ENCODE data around the gene RAD51.

The RAD51 gene

DNA sequence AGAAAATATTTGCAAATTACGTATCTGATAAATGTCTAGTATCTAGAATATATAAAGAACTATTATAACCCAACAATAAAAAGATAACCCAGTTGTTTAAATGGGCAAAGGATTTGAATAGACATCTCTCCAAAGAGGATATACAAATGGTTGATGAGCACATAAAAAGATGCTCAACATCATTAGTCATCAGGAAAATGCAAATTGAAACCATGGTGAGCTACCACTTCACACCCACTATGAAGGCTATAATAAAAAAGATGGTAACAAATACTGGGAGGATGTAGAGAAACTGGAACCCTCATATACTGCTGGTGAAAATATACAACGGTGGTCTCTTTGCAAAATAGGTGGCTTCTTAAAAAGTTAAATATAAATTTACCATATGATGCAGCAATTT, 28.0 kb downstream of the RAD51 start:
- no peak for DNase-seq

DNA sequence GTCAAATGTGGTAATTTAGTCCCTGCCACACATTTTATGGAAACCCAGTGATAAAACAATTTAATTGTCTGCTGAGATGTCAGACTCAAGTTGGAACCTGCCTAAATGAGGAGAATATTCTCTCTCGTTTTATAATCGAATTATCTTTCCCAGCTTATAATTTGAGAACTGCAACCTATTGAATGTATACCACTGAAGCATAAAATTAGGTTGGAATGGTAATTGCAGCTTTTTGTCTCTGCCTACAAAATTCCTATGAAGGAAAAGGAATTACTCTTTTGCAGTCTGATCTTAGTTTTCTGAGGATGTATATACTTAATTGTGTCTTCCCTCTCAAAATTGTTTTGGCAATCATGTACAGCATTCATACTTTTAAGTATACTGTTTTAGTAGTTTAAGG, 28.9 kb downstream of the RAD51 start:
- DNase-seq: no peak

DNA sequence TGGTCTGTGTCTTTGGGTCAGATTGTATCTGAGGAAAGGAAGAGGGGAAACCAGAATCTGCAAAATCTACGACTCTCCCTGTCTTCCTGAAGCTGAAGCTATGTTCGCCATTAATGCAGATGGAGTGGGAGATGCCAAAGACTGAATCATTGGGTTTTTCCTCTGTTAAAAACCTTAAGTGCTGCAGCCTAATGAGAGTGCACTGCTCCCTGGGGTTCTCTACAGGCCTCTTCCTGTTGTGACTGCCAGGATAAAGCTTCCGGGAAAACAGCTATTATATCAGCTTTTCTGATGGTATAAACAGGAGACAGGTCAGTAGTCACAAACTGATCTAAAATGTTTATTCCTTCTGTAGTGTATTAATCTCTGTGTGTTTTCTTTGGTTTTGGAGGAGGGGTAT, 36.1 kb downstream of the RAD51 start:
- no peak for DNase-seq

DNA sequence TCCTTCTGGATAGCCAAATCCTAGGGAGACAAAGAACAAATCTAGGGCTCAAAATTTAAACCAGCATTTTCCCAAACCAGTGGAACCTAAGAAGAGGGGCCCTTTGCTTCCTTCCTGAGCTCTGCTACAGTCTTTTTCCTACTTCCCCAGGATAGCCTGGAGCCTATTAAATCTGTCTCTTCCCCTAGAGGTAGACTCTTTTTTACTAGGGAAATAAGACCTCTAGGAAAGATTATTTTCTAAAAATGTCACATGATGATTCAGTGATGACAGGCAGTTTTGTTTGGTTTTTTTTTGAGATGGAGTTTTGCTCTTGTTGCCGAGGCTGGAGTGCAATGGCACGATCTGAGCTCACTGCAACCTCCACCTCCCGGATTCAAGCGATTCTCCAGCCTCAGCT, 41.6 kb downstream of the RAD51 start:
- DNase-seq: no peak

DNA sequence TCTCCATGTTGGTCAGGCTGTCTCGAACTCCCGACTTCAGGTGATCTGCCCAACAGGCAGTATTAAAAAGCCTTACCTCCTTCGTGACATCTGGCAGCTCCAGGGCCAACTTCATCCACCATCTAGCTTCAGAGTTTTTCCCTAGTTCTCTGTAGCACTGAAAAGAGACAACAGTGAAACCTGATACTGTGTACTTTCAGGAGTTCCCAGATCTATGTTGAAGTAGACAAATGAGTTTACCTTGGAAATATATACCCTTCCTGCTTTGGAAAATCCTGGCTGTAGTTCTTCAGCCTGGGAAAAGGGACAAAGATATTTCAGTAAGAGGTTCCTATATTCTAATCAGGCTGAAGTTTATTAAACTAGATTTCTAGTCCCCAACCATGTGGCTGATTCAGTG, 42.1 kb downstream of the RAD51 start:
- DNase-seq: no peak

DNA sequence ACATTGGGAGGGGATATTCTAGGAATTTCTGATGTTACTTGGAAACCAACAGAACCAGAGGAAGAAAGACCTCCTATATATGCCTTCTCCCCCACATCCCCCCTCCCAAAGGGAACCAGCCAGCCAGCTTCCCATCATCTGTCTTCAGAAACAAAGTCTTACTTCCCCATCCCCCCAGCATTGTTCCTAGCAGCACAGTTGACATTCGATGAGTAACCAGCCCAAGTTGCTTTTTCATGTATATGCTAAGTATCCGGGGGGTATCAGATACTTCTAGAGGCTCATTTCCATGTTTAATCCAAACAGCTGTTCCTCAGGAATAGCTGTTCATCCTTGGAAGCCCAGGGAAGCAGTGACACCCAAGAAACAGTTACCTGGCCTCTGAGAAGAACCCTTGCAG, 44.1 kb downstream of the RAD51 start:
- DNase-seq: no peak

DNA sequence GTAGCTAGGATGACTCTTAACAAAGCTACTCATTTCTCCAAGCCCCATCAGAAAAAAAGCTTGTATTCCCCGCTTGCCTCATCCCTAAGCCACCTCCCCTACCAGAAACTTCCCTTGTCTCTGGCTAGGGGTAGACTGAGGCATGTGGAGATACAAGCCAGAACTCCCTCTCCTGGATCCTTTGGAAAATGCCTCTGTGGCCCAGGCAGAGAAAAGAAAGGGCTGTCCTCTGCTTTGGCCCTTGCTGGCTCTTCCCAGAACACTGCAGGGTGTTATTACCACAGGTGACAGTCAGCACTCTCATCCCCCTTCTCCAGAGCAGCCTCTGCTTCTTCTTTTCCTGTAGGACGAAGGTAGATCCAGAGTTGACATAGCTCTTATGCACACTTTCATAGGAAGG, 44.9 kb downstream of the RAD51 start:
- no peak for DNase-seq

DNA sequence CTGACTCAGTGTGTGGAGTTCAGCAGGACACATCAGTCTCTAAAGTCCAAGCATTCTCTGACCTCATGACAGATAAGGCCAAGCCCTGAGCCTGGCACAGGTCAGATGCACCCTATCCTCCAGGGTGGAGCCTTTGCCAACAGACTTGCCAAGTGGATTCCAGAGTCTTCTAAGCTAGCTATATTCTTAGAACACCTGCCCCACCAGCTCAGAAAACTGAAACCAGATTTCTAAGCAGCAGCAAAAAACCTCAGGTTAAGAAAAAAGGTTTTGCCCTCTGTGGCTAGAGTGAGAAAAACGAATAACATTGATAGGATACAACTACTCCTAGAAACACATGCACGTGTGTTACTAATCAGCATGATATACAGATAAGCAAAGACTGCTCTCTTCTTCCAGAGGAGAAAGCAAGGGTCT, 48.5 kb downstream of the RAD51 start:
- DNase-seq: no peak

DNA sequence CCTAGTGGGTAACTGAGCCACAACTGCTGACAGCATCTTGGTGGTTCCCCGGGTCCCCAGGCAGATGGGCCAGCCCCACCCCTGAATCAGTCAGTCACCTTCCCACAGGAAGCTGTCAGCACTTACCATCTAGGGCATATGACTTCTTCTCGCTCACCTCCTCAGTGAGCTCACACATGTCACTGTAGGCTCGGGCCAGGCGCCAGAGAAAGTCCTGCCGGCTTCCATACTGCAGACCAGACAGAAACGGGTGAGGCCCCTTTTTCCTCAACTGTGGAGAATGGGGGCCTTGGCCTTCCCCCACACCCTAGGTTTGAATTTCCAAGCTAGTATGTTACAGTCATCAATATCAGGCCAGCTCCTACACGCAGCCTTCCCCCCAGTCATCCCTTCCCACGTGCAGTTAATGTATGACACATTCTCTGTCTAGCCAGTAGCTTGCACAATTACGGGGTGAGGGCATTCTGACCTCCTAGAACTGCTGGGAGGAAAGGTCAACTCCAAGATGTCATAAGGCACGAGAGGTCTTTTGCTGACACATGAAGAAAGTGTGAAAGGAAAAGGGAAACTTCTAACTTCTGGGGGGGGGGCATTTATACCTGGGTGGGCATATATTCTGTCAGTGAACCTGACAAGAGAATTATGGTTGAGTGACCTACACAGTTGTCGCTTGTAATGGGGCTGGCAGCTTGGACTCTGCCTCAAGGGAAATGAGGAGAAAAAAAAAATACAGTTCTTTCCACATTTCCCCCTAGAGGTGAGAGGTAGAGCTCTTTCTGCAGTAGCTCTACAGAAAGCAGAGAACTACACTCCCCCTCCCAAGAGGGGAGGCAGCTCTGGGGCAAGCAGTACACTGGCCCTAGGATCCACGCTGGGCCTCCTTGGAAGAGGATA, 49.2 kb downstream of the RAD51 start:
- peak; percentile 75 for DNase-seq

DNA sequence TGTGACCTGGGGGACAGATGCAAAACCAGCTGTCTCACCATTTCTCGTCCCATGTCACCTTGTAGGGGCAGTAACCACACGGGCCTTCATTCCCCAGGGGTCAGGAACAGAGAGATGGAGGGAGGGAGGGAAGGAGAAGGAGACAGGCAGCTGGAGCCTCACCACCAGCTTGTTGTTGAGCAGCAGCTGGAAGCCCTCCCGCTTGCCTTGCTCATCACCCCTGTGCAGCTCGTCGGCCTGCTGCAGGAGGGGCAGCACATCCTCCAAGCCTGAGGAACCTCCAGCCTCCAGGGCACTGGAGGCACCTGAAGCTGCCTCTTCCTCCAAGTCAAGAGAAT, 49.8 kb downstream of the RAD51 start:
- no peak for DNase-seq

DNA sequence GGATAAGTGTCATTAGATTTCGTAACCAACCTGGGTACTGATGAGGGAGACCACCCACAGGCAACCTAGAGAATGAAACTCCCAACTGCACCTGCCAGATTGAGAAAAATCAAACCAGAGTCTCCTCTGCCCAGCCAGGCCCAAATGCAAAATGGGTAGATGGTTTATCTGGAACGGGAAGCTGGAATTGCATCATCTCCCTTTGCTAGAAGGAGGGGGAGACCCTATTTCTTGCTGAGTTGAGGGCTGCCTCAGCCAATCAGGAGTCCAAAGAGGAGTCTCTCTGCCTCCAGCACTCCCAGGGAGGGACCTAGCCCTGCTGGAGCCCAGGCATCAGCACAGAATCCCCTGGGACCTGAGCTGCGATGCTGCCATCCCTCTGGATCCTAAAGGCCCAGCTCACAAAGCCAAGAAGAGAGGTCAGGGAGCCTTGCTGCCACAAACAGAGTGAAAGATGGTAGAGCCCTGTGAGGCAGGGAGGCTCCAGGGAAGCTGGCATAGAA, 52.0 kb downstream of the RAD51 start:
- DNase-seq: no peak

DNA sequence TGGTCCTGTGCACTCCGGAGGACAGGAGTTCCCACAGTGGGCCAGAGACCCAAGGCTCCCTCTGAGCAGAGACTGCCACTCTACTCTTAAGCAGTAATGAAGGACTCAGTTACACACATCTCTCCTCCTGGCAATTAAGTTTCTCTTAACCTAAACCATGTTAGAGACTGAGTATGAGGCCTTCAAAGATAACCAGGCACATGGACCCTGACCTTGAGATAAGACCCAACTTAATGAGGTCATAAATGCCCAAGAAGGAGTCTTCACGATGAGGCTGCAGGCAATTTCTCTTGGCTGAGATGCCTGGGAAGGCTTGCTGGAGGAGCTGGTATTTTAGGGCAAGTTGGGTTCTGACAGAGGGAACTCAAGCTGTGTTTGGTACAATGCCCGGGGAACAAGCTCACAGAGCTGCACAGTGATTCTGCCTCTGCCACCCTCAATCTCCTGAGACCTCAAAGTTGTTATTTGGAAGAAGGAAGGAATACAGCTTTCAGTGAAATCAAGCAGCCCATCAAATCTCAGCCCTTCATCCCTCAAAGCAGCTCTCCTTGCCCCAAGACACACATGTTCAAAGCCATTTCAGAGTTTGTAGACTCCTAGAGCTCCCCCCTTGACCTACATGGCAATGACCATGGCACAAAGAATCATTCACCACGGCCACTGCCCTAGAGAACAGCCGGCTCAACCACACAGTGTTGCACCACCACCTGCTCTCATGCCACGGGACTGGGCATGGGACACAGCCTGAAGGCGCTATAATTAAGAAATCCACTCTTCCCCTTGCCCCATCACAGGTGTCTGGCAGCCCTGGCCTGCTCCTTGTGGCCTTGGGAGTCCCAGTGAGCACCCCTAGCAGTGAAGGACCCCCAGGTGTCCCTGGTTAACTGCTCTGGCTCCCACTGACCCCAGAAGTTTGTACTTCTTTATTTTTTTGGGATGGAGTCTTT, 53.0 kb downstream of the RAD51 start:
- DNase-seq: no peak

DNA sequence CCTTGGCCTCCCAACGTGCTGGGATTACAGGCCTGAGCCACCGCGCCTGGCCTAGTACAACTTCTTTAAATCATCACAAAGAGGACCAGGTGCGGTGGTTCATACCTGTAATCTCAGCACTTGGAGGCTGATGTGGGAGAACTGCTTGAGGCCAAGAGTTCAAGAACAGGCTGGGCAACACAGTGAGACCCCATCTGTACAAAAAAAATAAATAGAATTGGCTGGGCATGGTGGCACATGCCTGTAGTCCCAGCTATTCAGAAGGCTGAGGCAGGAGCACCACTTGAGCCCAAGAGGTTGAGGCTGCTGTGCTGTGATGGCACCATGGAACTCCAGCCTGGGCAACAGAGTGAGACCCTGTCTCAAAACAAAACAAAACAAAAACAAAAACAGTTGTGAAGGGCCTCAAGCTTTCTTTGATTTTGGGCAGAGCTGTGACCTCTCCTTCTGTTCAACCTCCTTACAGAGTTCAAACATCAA, 54.2 kb downstream of the RAD51 start:
- no peak for DNase-seq

DNA sequence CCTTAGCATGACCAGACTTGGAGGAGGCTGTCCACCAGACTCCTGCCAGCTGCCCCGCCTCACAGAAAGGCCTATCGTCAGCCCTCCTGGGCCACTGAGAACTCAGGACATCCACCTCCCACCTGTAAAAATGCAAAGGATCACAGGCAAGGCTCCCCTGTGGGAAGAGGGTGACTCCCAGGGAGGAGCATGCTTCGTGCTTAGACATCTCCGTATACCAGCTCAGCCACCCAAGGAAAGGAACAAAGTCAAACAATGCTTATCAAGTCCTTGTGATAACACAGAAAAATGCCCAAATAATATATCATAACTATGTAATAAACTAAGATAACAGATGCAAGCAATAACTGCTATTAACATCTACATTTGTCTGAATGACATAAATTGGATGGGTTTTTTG, 55.9 kb downstream of the RAD51 start:
- DNase-seq: no peak

DNA sequence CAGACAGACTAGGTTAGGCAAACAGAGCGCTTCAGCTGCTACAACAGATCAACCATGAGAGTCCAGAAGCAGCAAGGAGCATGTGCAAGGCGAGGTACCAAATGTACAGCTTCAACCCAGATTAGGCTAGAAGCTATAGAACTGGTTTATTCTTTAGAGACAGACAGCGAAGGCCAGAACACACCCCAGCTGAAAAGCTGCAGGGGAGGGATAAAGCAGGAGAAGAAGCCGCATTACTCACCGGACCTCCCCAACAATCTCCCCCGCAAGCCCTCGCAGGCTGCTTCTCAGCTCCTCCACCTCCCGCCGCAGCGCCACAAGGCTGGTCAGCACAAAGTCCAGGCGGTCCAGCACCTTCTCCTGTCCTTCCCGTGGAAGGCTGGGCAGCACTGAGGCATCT, 56.8 kb downstream of the RAD51 start:
- no peak for DNase-seq

DNA sequence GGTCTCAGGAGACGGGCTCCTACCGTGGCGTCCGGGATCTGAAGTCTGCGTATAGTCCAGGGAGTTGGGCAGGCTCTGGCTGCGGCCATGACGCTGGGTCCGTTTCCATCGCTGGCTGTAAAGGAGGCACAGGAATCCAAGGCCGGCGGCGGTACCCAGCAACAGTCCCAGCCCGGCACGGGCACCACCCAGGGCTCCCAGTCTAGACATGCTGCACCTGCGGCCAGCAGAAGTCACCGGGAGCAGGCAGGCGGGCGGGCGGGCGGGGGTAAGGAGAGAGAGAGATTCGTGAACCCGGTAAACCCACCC, 59.6 kb downstream of the RAD51 start:
- peak; percentile 9 for DNase-seq

DNA sequence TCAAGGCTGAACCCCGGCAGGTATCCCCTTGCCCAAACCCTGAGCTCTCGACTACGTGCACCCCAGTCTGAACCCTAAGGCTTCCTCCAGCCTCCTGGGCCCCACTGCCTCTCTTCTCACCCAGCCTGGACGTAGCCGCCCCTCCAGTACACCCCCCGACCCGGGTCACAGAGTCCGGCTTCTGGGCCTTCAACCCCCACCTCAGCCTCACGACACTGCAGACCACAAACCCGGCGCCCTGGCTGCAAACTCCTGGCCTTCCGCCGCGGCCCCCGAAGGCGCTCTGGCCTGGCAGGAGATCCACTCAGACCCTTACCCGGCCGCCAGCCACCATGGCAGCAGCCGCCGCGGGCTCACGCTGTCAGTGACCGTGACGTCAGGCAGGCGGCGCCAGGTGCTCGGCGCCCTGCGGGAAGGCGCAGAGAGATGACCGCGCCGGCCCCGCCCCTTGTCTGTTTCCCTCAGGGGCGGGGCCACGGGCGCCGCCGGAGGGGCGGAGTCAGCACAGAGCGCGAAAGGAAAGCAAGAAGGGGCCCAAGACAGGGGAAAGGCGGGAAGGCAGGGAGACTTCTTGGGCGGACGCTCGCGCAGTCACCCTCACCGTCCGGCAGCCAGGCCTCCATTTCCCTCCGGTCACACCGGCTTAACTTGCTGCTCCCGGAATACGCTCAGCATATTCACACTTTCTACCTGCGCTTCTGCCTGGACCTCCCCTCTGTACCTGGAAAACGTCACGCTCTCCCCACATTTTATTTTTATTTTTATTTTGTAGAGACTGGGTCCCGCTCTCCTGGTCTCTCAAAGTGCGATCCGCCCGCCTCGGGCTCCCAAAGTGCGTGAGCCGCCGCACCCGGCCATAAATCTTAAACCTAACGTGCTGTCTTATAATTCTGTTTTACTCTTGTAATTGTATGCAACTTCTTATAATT, 60.2 kb downstream of the RAD51 start, which contains the start of gene RMDN3:
Gene RMDN3 (minus strand): TSS at position 372 of the 929 bp plus-strand sequence. CDS start 471 bp downstream, outside the sequence.
- DNase-seq: peak; percentile 90

DNA sequence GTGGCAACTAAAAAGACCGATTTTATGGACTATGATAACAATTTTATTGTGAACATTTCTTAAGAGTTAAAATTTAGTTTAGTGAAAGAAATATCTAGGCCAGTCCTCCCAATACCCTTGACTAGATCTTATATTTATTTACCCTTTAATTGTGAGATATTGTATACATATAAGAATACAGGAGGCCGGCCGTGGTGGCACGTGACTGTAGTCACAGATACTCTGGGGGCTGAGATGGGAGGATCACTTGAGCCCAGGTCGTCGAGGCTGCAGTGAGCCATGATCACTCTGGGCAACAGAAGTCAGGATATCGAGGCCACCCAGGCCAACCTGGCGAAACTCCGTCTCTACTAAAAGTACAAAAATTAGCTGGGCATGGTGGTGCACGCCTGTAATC, 60.8 kb downstream of the RAD51 start:
- no peak for DNase-seq

DNA sequence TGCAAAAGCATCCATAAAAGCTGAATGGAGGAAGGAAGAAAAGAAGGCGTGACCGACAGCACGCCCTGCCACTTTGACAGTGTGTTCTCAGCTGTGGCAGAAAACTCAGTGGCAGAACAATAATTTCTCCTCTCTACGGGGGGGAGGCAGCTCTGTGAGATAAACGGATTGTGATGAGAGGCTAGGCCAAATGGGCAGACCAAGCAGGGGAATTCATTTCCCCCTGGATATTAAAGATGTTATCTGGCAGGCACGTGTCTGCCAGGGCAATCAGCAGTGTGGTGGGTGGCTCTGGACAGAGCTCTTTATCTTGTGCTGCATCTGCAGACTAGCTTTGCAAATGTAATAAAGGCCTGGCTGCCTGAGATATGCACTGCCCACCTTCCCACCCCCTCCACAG, 62.0 kb downstream of the RAD51 start:
- no peak for DNase-seq

DNA sequence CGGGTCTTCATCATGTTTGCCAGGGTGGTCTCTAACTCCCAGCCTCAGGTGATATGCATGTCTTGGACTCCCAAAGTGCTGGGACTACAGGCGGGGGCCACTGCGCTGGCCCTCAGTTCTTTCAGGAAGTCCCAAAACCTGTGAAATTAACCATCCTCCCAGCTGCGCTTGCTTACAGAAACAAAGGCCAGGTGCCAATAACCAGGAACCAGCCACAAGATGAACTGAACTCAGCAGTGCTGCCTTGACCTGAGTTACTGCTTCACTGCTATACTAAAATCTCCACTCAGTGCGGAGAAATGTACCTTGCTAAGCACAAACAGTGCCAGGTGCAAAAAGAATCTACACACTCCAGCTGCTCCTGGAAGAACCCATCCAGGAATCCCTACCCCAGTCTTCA, 65.0 kb downstream of the RAD51 start:
- no peak for DNase-seq

DNA sequence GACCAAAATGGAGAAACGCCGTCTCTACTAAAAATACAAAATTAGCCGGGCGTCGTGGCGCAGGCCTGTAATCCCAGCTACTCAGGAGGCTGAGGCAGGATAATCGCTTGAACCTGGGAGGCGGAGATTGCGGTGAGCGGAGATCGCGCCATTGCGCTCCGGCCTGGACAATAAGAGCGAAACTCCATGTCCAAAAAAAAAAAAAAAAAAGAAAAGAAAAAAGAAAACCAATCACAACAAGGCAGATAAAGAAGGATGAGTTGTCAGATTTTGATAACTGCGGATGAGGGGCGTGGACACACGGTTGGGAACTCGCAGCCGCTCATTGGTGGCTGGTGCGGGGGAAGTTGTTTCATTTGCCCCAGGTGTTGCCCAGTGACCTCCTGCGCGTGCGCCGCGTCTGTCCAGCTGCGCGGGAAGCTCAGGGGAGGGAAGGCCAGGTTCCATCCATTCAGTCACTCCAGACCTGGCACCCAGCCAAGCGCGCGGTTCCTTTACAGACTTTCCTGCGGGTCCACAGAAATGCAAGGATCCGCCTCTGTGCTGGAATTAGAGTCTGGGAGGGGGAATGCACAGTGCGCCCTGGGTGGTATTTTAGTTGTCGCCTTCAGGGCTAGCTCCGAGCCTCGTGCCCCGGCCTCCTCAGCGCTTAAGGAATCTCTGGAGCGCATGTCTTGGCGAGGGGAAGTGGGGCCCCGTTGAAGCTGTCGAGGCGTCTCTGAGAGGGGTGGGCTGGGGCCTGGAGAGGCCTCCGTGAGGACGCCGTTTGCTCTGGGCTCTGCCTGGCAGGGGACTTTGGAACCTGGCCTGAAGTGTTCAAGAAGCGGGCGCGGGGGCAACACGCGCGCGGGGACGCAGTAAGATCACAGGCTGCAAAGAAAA, 68.2 kb downstream of the RAD51 start:
- peak; percentile 22 for DNase-seq

Data from central memory CD4-positive, alpha-beta T cell (primary cell).